Germinal center (tissue), 1 donor: ENCODE data around the gene EVC2.
"Not testable (repeated sequence)": the region's sequence is repeated elsewhere in the genome, so short reads cannot be mapped to it uniquely, and the experiment has no call there.

ENCODE experiments used
- DNase-seq: peaks from one replicate; pipeline ENCODE4 v3.0.0; 2012; ENCODE audit warnings: mixed read lengths, low spot score

EVC2 gene

GRCh38 chr4:5629542-5629941 is 78.8 kb downstream of the EVC2 start:
- no peak for DNase-seq

- no peak for DNase-seq
Measured at GRCh38 chr4:5626913-5627312, 81.4 kb downstream of the EVC2 start.

- no peak for DNase-seq
Measured at GRCh38 chr4:5622596-5622995, 85.8 kb downstream of the EVC2 start.

GRCh38 chr4:5619913-5620625 is 88.3 kb downstream of the EVC2 start:
- no peak for DNase-seq

- no peak for DNase-seq
Measured at GRCh38 chr4:5618051-5618960, 90.1 kb downstream of the EVC2 start.

- no peak for DNase-seq
Measured at GRCh38 chr4:5616331-5616950, 91.9 kb downstream of the EVC2 start.

- DNase-seq = no peak
Measured at GRCh38 chr4:5615496-5616075, 92.8 kb downstream of the EVC2 start.

GRCh38 chr4:5611750-5612149 is 96.6 kb downstream of the EVC2 start:
- DNase-seq = no peak

- no peak for DNase-seq
Measured at GRCh38 chr4:5609306-5610007, 98.9 kb downstream of the EVC2 start.

- not testable (repeated sequence) for DNase-seq
Measured at GRCh38 chr4:5593828-5594227, 114.5 kb downstream of the EVC2 start.

- DNase-seq = no peak
Measured at GRCh38 chr4:5592272-5592671, 116.1 kb downstream of the EVC2 start.

- DNase-seq = no peak
Measured at GRCh38 chr4:5589495-5589894, 118.9 kb downstream of the EVC2 start.

GRCh38 chr4:5588046-5588445 is 120.3 kb downstream of the EVC2 start:
- DNase-seq = no peak

GRCh38 chr4:5575941-5576340 is 132.4 kb downstream of the EVC2 start:
- no peak for DNase-seq

- DNase-seq = no peak
Measured at GRCh38 chr4:5574386-5574785, 134.0 kb downstream of the EVC2 start.

- DNase-seq = no peak
Measured at GRCh38 chr4:5573965-5574364, 134.4 kb downstream of the EVC2 start.

- no peak for DNase-seq
Measured at GRCh38 chr4:5572751-5573150, 135.6 kb downstream of the EVC2 start.

- DNase-seq = no peak
Measured at GRCh38 chr4:5572114-5572513, 136.2 kb downstream of the EVC2 start.

- no peak for DNase-seq
Measured at GRCh38 chr4:5571646-5572045, 136.7 kb downstream of the EVC2 start.

- no peak for DNase-seq
Measured at GRCh38 chr4:5569451-5569850, 138.9 kb downstream of the EVC2 start.

- no peak for DNase-seq
Measured at GRCh38 chr4:5568931-5569330, 139.4 kb downstream of the EVC2 start.

- no peak for DNase-seq
Measured at GRCh38 chr4:5568336-5568735, 140.0 kb downstream of the EVC2 start.
